HEK293 (cell line): ENCODE data around the gene RHEB.

Experiments
- CTCF ChIP-seq: fragments of 450-650 bp; formaldehyde crosslinking; IDR thresholded peaks from 2 replicates; pipeline ENCODE4 v1.5.1; 2016; ENCODE audit warnings: missing biosample characterization, missing genetic modification characterization
- EGR2 ChIP-seq: fragments of 450-650 bp; formaldehyde crosslinking; IDR thresholded peaks from 2 replicates; pipeline ENCODE4 v1.5.1; 2016; ENCODE audit warnings: low read depth, missing biosample characterization, missing genetic modification characterization
- PBX3 ChIP-seq: sonication (generic); formaldehyde crosslinking; IDR thresholded peaks from 2 replicates; pipeline ENCODE4 v1.8.1; 2022; ENCODE audit warnings: mild to moderate bottlenecking, moderate library complexity, missing genetic modification reagents
- REPIN1 ChIP-seq: fragments of 450-650 bp; formaldehyde crosslinking; IDR thresholded peaks from 2 replicates; pipeline ENCODE4 v1.5.1; 2017; ENCODE audit warnings: missing biosample characterization, missing genetic modification characterization, low read depth
- ZBTB8A ChIP-seq: fragments of 450-650 bp; formaldehyde crosslinking; IDR thresholded peaks from 2 replicates; pipeline ENCODE4 v1.5.1; 2016; ENCODE audit warnings: missing biosample characterization, missing genetic modification characterization
- ZNF214 ChIP-seq: fragments of 450-650 bp; formaldehyde crosslinking; IDR thresholded peaks from 2 replicates; pipeline ENCODE4 v1.5.1; 2017; ENCODE audit warnings: missing biosample characterization, mild to moderate bottlenecking, missing genetic modification characterization, borderline replicate concordance
- ZNF335 ChIP-seq: fragments of 450-650 bp; formaldehyde crosslinking; conservative IDR thresholded peaks from 2 replicates; pipeline ENCODE4 v1.5.1; 2016; ENCODE audit warnings: missing biosample characterization, missing genetic modification characterization
- ZNF510 ChIP-seq: fragments of 450-650 bp; formaldehyde crosslinking; IDR thresholded peaks from 2 replicates; pipeline ENCODE4 v1.5.1; 2018; ENCODE audit warnings: mild to moderate bottlenecking, missing genetic modification characterization, missing biosample characterization; ENCODE audit not compliant: insufficient replicate concordance
- ZNF621 ChIP-seq: fragments of 450-650 bp; formaldehyde crosslinking; IDR thresholded peaks from 2 replicates; pipeline ENCODE4 v1.5.1; 2017; ENCODE audit warnings: missing biosample characterization, missing genetic modification characterization
- ZNF664 ChIP-seq: fragments of 450-650 bp; formaldehyde crosslinking; IDR thresholded peaks from 2 replicates; pipeline ENCODE4 v1.5.1; 2016; ENCODE audit warnings: missing biosample characterization, missing genetic modification characterization
- ZNF776 ChIP-seq: fragments of 450-650 bp; formaldehyde crosslinking; IDR thresholded peaks from 2 replicates; pipeline ENCODE4 v1.5.0; 2017; ENCODE audit warnings: missing biosample characterization, missing genetic modification characterization, borderline replicate concordance

- TF ChIP-seq CTCF (no peak), ZNF510 (tag by site-specific recombination) (no peak), REPIN1 (tag by site-specific recombination) (no peak), ZNF621 (tag by site-specific recombination) (no peak), ZNF214 (tag by site-specific recombination) (no peak), ZNF776 (tag by site-specific recombination) (no peak), EGR2 (tag by site-specific recombination) (no peak), PBX3 (CRISPR knock-in tag) (no peak), ZNF335 (tag by site-specific recombination) (no peak), ZBTB8A (no peak), ZNF664 (tag by site-specific recombination) (no peak)
Observed at GRCh38 chr7:151565541-151565940, 45.8 kb upstream of the RHEB start.
